SW 1271 (cell line): ENCODE data around the gene TNS2.

Experiments used
- DNase-seq, 2 experiments: peaks; one replicate each; lab custom pipeline; 2025; lab: John Stamatoyannopoulos, UW

Gene TNS2

DNA sequence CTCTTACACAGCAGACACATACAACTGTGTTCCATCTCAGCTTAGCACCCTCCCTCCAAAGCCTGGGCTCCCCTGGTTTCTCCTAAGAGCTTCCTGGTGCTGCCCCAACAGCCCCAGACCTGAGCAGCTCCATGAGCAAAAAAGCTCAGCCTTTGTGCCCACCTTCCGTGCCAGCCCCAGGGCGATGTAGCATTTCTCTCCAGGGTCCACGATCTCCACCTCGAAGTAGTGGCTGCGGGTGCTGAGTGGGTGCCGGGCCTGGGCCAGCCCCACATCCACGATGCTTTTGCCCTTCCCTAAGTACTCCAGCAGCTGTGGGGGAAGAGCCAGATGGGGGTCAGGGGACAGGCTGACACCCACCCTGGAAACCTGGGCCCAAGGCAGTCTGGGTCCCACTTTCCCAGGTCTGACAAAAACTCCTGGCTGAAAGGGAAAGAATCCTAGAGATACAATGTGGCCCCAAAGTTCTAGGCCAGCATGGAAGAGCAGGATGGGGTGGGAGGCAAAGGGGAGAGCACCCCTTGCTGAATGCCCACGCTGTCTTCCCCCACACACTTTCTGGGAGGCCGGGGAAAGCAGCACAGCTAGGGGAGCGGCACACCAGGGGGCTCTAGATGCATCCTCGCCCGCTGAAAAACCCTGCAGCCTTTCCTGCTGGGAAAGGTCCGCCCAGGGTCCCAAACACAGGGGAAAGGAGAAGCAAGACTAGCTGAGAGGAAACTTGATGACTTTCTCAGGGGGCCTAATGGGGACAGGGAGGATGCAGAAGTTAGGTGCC is 18.3 kb downstream of the TNS2 start:
- no peak for DNase-seq

DNA sequence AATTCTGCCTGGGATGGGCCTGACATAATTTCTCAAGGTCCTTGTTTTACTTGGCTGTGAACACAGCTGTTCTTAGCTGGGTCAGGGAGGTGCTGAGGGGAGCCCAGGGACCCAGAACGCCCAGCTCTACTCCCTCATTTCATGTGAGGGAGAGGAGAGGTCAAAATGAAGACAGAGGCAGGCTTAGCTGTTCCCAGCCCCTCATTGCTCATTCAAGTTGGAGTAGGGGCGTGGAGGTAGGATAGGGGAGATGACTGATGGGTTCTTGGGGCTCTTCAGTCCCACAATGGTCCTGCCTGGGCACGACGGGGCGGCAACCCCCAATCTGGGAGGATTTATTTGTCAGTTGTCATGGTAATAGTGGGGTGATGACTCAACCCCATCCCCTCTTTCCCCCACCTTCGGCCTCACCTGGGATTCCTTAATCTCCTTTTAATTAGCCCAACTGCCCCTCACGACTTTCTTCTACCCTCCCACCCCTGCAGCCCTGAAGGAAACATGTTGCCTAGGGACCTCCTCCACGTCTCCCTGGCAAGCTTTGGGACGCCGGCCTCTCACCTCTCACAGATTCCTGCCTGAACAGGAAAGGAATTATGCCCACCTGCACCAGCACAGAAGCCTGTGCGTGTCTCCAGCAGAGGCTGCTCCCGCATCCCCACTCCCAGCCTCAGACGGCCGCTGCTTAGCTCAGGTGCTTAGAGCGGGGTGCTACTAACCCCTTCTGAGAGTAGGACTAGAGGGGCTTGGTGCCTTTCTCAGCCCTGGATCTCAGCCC is 19.1 kb downstream of the TNS2 start:
- no peak for DNase-seq

DNA sequence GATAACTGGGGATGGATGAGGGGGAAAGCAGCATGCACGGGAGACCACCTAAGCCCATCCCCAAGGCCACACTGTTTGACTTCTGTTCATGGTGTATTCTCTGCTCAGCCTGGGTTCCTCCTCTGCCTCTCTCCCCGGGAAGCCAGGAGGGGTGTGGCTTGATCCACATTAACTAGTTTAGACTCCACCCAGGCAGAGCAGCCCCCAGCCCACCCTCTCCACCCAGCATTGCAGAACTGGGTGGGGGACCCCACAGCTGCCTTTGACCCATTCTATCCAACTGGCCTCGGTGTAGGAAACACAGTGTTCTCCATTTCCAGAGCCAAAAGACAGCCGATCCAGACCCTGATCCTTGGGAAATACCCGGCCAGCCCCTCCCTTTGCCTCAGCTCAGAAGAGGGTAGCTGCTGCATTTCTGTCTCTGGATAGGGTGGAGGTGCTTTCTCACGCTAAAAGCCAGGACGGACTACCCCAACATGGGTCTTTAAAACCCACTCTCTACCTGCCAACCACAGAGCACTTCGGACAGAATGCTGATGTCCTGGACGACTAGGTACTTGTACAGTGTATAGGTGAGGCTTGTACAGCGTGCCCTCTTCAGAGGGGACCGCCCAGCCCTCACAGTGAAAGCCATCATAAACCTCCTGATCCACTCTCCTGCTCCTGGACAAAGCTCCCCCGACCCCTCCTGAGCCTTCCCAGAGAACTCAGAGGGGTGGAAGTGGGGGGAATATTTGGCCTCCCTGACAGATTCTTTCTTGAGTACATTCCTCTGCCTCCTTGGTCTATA is 20.0 kb downstream of the TNS2 start:
- no peak for DNase-seq

DNA sequence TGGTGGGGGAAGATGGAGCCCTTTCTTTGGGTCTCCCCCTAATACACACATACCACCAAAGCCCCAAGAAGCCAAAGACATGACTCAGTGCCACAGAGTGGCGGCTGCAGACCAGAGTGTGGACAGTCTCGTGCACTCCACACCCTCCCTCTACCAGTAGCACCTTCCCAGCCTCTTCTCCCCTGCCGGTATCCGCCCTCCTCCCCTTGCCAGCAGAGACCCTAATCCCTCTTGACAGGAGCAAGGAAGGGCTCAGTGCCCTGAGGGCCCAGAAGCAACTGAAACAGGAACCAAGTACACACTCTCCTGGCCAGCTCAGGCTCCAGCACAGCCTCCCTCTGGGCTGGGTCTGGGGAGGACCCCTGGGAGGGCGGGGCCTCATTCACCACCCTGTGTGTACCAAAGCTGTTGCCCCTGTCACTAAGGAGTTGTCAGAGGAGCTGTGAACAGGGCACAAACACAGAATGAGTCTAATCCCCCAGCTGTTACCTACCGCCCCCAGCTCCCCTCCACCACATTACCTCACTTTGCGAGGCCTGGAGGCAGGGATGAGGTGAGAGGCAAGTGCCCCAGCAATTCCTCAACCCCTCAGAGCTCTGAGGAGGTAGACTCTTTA is 21.1 kb downstream of the TNS2 start:
- DNase-seq, result no peak

DNA sequence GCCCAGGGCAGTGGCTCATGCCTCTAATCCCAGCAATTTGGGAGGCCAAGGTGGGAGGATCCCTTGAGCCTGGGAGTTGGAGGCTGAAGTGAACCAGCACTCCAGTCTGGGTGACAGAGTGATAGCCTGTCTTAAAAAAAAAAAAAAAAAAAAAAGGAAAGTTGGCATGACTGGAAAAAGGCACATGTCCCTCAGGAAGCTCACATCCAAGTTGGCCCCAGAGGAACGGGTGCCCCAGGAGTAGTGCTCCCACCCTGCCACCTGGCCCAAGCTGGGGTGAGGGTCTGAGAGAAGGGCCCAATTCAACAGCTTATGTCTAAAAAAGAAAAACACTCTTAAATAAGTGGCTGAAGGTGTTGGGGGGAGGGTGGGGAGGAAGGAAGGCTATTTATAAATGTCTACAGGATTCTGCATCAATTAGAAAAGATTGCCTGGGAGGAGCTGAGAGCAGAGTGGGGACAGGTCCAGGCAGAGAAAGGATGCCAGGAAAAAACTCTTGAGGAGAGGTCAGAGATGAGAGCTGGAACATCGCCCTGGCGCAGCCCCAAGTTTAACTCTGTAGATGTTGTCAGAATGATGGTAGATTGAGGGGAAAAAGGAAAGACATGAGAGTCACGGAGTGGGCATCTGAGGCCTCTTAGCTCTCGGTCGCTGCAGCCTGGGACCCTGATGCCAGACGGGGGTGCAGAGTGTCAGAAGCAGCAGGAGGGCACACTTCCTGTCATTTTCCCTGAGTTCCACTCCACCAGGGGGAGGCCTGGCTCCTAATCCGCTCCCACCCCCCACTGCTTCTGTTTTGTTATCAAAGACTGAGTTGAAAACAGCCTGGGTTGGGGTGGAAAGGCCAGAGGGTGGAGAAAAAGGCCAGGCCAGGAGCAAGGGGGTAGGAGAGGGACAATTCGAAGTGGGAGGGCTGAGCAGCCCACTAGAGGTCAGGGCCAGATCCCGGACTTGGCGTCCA is 22.0 kb downstream of the TNS2 start:
- DNase-seq, result no peak

DNA sequence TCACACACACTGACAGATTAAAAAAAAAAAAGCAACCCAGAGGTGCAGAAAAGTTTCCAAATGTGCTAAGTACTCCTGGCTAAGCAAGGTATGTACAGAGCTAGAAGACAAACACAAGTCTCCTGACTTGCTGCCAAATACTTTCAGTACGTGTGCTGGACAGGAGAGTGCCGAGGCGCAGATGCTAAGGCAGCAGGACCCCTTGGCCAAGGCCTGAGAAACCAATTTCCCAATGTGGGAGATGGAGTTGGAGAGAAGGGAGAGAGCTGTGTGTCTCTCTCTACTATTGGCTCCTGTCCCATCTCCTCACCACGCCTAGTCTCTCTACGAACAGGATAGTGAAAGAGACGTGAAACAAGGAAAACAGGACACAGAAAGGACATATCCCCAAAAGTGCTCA is 24.0 kb downstream of the TNS2 start:
- DNase-seq, result no peak

DNA sequence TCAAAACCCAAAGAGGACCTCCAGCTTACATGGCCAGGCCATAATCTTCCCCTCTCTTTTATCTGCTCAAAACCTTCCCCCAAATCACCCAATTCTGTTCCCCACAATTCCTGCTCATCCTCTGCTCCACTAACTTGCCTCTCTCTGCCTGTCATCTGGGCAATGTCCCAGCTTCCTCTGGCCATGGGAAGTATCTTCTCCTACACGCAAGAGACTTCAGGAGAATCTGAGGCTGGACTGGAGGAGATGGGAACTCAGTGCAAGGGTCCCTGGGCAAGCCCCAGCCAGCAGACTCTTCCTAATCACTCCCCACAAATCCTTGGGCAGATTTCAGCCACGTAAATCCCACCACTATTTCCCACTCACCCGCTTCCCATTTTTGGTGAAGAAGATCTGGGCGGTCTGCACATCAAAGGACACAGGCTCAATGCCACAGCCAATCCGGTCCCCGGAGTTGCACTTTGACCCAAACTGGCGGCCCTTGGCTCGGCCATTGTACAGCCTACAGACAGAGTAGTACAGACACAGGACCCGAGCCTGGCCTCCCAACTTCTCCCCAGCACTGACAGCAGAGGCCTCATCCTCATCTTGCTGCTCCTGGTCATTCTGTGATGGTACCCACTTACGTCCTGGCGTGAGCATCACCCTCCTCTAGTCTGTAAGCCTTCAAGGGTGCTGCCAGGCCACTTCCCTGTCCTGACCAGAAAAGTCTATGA is 24.6 kb downstream of the TNS2 start:
- no peak for DNase-seq

DNA sequence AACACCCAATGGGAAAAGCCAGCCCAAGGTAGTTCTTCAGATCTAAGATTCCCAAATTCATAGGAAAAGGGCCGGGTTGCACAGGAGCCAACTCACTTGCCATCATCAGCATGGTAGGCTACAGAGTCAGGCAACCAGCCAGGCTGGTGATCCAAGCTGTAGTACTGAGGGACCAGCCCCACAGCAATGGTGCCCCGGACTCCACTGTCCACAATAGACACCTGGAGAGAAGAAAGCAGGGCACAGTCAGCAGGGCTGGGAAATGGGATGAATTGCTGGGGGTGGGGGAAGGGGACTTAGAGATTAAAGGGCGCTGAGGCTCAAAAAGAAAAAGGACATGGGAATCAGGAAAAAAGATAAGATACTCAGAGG is 25.1 kb downstream of the TNS2 start:
- DNase-seq, result no peak

DNA sequence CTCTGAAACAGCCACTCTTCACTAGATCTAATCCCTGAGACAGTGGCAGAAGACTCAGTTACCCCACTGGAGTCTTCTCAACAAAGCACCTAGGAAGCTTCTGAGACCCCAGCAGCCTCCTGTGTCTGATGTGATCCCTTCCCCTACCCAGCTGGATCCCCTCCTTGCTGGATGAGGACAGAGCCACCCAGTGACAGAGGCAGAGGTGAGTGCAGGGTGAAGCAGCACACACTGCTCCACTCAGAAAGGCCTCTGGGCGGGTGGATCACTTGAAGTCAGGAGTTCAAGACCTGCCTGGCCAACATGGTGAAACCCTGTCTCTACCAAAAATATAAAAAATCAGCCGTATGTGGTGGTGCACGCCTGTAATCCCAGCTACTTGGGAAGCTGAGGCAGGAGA is 26.6 kb downstream of the TNS2 start:
- no peak for DNase-seq

DNA sequence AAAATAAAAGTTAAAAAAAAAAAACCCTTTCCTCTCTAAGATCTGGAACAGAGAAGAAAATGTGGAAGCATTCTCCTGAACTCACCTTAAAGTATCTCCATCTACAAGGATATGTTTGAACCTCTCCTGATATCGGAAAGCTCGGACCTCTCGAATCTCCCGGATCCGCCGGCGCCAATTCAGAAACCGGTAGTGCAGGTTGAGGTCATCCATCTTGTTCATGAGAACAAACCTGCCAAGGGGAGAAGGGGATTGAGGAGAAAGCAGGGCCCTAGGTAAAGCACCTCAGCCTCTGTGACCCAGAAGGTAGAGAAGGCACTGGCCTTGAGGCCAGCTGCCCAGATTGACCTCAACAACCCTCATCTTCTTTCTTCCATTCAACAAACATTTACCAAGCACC is 27.2 kb downstream of the TNS2 start:
- no peak for DNase-seq

DNA sequence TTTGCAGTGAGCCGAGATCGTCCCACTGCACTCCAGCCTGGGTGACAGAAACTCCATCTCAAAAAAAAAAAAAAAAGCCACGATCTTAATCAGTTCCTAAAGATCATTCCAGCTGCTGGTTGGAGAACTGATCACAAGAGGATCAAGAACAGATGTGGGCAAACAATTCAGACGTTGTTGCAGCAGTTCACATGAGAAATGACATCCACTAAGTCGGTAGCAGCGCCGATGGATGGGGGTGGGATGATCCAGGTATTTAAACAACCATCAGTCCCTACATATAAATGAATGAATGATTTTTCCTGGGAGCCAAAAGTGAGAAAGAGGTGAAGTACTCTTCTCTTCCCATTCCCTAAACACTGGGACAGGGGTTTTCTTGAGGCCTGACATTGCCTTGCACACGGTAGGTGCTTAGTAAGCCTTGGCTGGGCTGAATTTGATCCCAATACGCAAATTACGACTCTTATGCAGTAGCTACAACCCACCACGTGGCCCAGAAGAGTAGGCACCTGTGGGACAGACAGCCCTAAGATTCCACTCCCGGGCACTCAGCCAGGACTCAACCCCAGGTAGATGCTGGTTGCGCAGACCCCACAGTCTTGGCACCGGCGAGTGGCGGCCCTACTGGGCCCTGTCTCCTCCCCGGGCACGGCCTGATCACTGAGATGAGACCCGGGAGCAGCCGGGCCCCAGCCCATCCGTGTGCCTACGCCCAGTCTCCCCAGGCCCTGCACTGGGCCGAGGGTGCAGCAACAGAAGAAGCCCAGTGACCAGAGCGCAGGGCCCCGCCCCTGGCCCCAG is 28.8 kb downstream of the TNS2 start:
- DNase-seq, result no peak

DNA sequence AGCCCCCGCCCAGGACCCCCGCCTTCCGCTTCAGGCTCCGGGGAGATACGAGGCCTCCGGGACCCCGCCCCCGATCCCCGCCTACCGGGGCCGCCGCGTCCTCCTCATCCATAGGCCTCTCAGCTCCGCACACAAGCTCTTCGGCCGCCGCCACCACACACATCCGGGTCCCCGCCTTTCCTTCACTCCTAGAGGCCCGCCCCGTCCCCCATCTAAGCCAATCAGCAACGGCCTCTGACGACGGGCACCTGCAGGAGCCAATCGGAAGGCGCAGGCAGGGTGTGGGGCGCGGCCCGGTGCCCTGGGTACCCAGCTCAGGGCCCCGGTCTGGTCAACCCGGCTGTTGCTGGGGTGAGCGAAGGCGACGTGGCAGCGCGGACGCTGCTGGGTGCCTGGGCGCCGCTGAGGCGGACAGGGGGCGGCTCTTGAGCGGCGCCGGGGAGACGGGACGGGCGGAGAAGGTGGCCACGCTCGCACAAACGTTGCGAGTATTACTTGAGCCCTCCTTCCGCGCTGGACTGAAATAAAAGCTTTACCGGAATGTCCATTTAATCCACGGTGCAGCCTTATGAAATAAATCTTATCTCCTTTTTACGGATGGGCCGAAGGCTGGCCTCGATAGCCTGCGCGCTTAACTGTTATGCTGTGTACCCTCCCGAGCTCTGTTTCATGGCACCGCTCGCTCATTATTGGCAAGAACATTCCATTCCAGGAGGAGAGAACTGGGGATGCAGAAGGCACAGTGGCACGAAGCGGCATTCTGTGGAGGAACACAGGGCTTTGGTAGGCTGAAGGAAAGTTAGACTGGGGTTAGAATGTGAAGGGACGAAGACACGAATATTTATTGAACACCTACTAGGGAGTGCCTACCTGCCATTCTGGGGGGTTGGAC is 29.6 kb downstream of the TNS2 start, which contains the start of gene SPRYD3:
TSS of gene SPRYD3 (minus strand) at position 165 of the 892 bp plus-strand sequence. CDS start at position 108, 57 bp downstream.
- DNase-seq, result peak; percentile 90 to 98

DNA sequence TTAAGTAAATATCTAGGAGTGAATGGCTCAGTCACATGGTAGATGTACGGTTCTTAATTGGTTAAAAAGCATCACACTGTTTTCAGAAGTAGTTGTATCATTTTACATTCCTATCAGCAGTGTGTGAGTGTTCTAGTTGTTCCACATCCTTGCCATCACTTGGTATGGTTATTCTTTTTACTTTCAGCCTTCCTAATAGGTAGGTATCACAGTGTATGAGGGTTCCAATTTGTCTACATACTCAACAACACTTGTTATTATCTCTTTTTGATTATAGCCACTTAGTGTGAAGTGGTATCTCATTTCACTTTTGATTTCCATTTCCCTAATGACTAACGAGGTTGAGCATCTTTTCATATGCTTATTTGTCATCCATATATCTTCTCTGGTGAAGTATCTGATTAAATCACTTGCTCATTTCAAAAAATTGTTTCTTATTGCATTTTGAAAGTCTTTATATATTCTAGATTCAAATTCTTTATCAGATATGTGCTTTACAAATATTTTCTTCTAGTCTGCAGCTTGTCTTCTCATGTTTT is 32.8 kb downstream of the TNS2 start:
- no peak for DNase-seq

DNA sequence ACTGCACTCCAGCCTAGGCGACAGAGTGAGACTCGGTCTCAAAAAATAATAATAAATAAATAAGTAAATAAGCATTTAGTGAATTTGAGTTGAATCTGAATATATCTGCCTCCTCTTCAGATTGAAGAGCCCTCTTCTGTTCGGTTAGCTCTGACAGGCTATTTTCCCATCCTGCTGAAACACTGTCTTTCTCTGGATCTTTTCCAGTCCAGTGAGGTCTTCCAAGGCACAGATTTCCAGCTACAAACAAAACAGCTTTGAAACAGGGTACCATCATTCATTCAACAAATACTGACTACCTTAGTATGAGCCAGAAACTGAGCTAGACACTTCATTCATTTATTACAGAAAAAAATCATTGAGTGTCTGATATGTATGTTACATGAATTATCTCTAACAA is 36.5 kb downstream of the TNS2 start:
- DNase-seq, result no peak

DNA sequence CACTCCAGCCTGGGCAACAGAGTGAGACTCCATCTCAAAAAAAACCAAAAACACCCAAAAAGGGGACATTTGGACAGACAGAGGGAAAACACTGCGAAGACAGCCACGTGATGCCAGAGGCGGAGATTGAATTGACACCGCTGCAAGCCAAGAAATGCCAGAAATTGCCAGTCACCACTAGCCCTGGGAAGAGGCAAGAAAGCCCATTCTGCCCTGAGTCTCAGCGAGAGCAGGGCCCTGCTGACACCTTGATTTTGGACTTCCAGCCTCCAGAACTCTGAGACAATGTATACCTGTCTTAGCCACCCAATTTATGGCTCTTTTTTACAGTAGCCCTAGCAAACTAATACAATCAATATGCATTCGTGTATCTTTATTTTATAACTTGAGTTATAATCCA is 40.2 kb downstream of the TNS2 start:
- no peak for DNase-seq

DNA sequence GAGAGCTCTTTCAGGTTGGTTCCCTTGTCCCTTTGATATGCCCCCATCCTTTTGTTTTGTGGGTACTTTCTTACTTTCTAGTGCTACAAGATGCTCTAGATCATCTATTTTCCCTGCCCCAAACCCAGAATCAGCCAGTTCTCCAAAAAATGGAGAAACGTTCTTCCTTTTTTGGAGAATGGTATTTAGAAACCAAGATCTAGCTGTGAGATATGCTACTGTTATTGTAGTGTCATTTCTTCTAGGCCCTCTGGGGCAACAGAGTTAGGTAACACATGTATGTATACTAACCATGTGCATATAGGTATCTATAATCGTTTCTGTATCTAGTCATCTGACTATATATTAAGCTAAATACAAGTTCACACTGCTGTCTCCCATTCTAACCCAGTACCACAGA is 40.7 kb downstream of the TNS2 start:
- no peak for DNase-seq

DNA sequence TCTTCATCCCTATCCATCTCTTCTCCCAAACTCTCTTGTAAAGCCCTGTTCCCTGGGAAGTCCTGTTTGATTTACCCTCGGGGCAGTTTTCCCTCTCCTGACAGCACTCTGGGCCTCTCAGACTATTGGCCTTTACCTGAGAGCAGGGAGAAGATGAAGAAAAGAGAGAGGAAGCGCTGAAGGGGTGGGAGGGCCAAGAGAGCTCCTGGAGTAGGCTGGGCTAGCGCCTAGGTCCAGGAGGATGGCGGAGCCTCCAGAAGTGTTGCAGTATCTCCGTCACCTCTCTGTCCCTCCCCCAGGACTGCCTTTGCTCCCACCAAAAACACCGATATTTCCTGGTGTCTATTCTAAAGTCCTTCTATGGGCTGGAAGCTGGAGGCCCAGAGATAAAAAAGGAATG is 41.9 kb downstream of the TNS2 start:
- no peak for DNase-seq

DNA sequence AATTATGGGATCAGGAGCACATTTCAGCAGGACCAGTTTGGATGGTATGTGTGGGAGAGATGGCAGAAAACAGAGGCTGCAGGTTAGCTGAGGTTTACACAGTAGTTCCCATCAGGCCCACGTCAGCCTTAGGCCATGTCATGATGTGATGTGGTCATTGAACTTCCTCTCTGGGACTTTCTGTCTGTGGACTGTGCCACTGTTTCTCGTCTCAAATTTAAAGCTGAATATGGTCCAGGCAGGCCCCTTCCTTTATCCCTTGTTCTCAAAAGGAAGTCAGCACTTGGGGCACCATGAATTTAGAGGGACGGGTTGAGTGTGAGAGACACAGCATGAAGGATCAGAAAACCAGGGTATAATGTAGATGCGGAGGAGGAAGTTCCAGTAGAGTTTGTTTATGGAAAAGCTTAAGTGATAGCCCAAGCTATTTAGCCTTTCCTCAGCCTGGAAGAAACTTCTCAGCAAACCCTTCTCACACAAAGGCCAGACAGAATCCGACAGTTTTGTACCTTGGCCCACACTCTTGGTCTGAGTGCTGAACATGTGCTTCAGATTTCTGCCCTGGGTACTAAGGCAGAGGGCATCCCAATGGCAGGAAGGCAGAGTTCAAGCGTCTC is 44.0 kb downstream of the TNS2 start:
- DNase-seq, result no peak
